A549 (cell line): Measurements from ENCODE around the gene RAB27A. TPM values are rescaled to one million over a fixed set of nuclear protein-coding genes. Genes with fewer than 3 reads are reported as not detected.

Experiments used
- ATAC-seq, 2 experiments: fragments of 200-7000 bp in 1 of 2; fragments of >200 bp in 1 of 2; cut with Nextera tagmentation in 1 of 2; cut with Tn5 transposase in 1 of 2; 3 replicates each; pipeline versions ENCODE4 v1.8.0 to v1.9.1; 2018 to 2020; ENCODE audit warnings: mild to moderate bottlenecking in 1 of 2, moderate library complexity in 1 of 2
- CTCF ChIA-PET: fragments of 300-600 bp; sonication (Branson Sonifier 250); formaldehyde crosslinking; extraction: SDS; loops from one replicate; lab custom pipeline; 2021; ENCODE audit warnings: antibody characterized with exemption, inconsistent platforms; lab: Yijun Ruan, JAX
- POLR2A ChIA-PET: fragments of 350-600 bp; formaldehyde crosslinking; extraction: SDS; loops from one replicate; lab custom pipeline; 2021; ENCODE audit warnings: antibody characterized with exemption, inconsistent platforms; lab: Yijun Ruan, JAX
- DNase-seq, 2 experiments: peaks; one replicate each; pipeline versions ENCODE4 v3.0.0 to v3.0.0-alpha.2; 2011 to 2016; ENCODE audit warnings: low read depth in 1 of 2, low spot score in 1 of 2
- FAIRE-seq: peaks from 2 replicates; lab custom pipeline; 2011; peaks lifted over from hg19 to GRCh38; lab: Jason Lieb, UNC
- H3K27ac ChIP-seq, 2 experiments: fragments of >200 bp; sonication (Bioruptor Twin); formaldehyde crosslinking; 3 replicates each; pipeline ENCODE4 v1.5.1; 2016 to 2017
- H3K4me1 ChIP-seq: fragments of >200 bp; sonication (Bioruptor Twin); formaldehyde crosslinking; 3 replicates; pipeline ENCODE4 v1.6.1; 2016
- H3K4me2 ChIP-seq: fragments of >200 bp; sonication (Bioruptor Twin); formaldehyde crosslinking; 3 replicates; pipeline ENCODE4 v1.6.1; 2016
- H3K4me3 ChIP-seq: fragments of >200 bp; sonication (Bioruptor Twin); formaldehyde crosslinking; 3 replicates; pipeline ENCODE4 v1.5.1; 2016
- H3K9me3 ChIP-seq: fragments of >200 bp; sonication (Bioruptor Twin); formaldehyde crosslinking; 3 replicates; pipeline ENCODE4 v1.6.1; 2016
- CBX8 ChIP-seq: fragments of 200-600 bp; sonication (generic); IDR thresholded peaks from 2 replicates; pipeline ENCODE4 v1.6.1; 2016
- CHD2 ChIP-seq: fragments of 150-350 bp; IDR thresholded peaks from 2 replicates; pipeline ENCODE4 v1.6.1; 2014; ENCODE audit warnings: low read length; ENCODE audit not compliant: partially characterized antibody
- CHD4 ChIP-seq: fragments of 200-600 bp; sonication (generic); IDR thresholded peaks from 2 replicates; pipeline ENCODE4 v1.6.1; 2016; ENCODE audit warnings: antibody characterized with exemption, mild to moderate bottlenecking, borderline replicate concordance
- CTCF ChIP-seq: fragments of >200 bp; sonication (Bioruptor Twin); formaldehyde crosslinking; IDR thresholded peaks from 3 replicates; pipeline ENCODE4 v1.5.1; 2016
- E2F6 ChIP-seq: IDR thresholded peaks from 2 replicates; pipeline ENCODE4 v1.6.1; 2012; ENCODE audit warnings: low read depth, borderline replicate concordance
- FOSB ChIP-seq: fragments of 250-450 bp; sonication (Bioruptor Pico); IDR thresholded peaks from 2 replicates; pipeline ENCODE4 v1.5.0; 2020; ENCODE audit warnings: mild to moderate bottlenecking, moderate library complexity
- HES2 ChIP-seq: fragments of >200 bp; sonication (Bioruptor Twin); formaldehyde crosslinking; IDR thresholded peaks from 2 replicates; pipeline ENCODE4 v1.6.1; 2016
- JUNB ChIP-seq: fragments of >200 bp; sonication (Bioruptor Twin); formaldehyde crosslinking; IDR thresholded peaks from 2 replicates; pipeline ENCODE4 v1.6.1; 2016
- KDM1A ChIP-seq: fragments of 200-600 bp; sonication (generic); IDR thresholded peaks from 2 replicates; pipeline ENCODE4 v1.6.1; 2016; ENCODE audit warnings: low read depth, mild to moderate bottlenecking
- KDM5A ChIP-seq: fragments of 200-600 bp; sonication (generic); IDR thresholded peaks from 2 replicates; pipeline ENCODE4 v1.6.1; 2016; ENCODE audit warnings: antibody characterized with exemption, mild to moderate bottlenecking
- MAZ ChIP-seq: fragments of 150-350 bp; IDR thresholded peaks from 2 replicates; pipeline ENCODE4 v1.6.1; 2014; ENCODE audit warnings: antibody characterized with exemption, low read depth, low read length, borderline replicate concordance
- PBX3 ChIP-seq: IDR thresholded peaks from 2 replicates; pipeline ENCODE4 v1.6.1; 2012
- PHF8 ChIP-seq: fragments of 200-600 bp; sonication (generic); IDR thresholded peaks from 2 replicates; pipeline ENCODE4 v1.6.1; 2016; ENCODE audit warnings: low read depth, mild to moderate bottlenecking, antibody characterized with exemption, moderate library complexity, borderline replicate concordance
- RFX5 ChIP-seq: fragments of 450-650 bp; IDR thresholded peaks from 2 replicates; pipeline ENCODE4 v1.7.1; 2014; ENCODE audit warnings: antibody characterized with exemption, mild to moderate bottlenecking, moderate library complexity
- TP53 ChIP-seq: fragments of 250-450 bp; sonication (Bioruptor Pico); IDR thresholded peaks from 2 replicates; pipeline ENCODE4 v1.5.0; 2021; ENCODE audit warnings: mild to moderate bottlenecking, moderate library complexity
- USF2 ChIP-seq: fragments of 450-650 bp; IDR thresholded peaks from 2 replicates; pipeline ENCODE4 v1.6.1; 2014; ENCODE audit warnings: antibody characterized with exemption
- WGBS: methylation state at CpG from one replicate; pipeline ENCODE4 v1.1.6; 2017; ENCODE audit errors: missing lambda C conversion rate; 5-methylcytosine and 5-hydroxymethylcytosine counted together
- polyA plus RNA-seq, 4 experiments: library from polyadenylated mRNA; depleted of rRNA in 3 of 4; stranded (reverse); fragments of >200 nt; fragmentation: RNase III in 1 of 4; extraction: RNeasy Plus Mini Kit Qiagen cat#74134 plus additional on column Dnase treatment in 1 of 4; gene quantifications; 2 replicates in 3 of 4; 3 replicates in 1 of 4; pipeline ENCODE4 v1.2.3, GENCODE V29; 2011 to 2017

The RAB27A gene
- polyA plus RNA-seq, 2 of the 4 experiments (the other 2 are of a cell fraction) = 8.1 to 17.0 TPM

GRCh38 chr15:55257012-55257670, 32.5 kb downstream of the RAB27A start (continued):
- TF ChIP-seq PBX3 = no peak
- no peak for TF ChIP-seq KDM1A
- TF ChIP-seq TP53 (CRISPR knock-in tag) = no peak
- no peak for TF ChIP-seq CTCF

GRCh38 chr15:55256281-55257011, 33.2 kb downstream of the RAB27A start:
- ATAC-seq = no peak
- CTCF ChIA-PET = interaction anchor here (0.8 to 1.2 kb wide), 4 partner anchors 21 to 152 kb away, joined by 3 read pairs; partner anchors contain the start of genes CCPG1 and PIERCE2
- TF ChIP-seq E2F6 (no peak), PHF8 (no peak), MAZ (no peak), USF2 (no peak), JUNB (no peak), CTCF (no peak), RFX5 (no peak), CBX8 (no peak), CHD4 (no peak), HES2 (no peak), FOSB (CRISPR knock-in tag) (no peak), CHD2 (no peak), KDM5A (no peak)
- H3K9me3 ChIP-seq = no peaks in the 10 kb centered on the region
- H3K4me2 ChIP-seq = no peak overlapping the region
- no peak overlapping the region for H3K4me3 ChIP-seq
- 85% methylated on average over 4 of the region's 4 CpGs for WGBS
- FAIRE-seq = no peak
- peaks cover 6% of the 10 kb centered on the region; the same call in 1 of the 3 replicates for H3K4me1 ChIP-seq
- DNase-seq = no peak
- POLR2A ChIA-PET = interaction anchor here (1.5 kb wide), 1 partner anchor 35 kb away, joined by 3 read pairs; no protein-coding TSS in a partner anchor
- no peak overlapping the region for H3K27ac ChIP-seq
